Transverse colon (tissue), 3 donors: Measurements from ENCODE around the gene SVIL.
A peak's percentile ranks its signal among the peaks of the same experiment; 100 is the strongest.

Source experiments
- CTCF ChIP-seq, 5 experiments: fragments of 200-600 bp in 3 of 5; fragments of 450-650 bp in 2 of 5; sonication (generic) in 3 of 5; IDR thresholded peaks; 1 replicate in 2 of 5; 2 replicates in 3 of 5; pipeline ENCODE4 v1.5.1; 2016 to 2017; ENCODE audit warnings: antibody characterized with exemption in 5 of 5, inconsistent platforms in 3 of 5, mild to moderate bottlenecking in 2 of 5, moderate library complexity in 1 of 5
- EP300 ChIP-seq: sonication (generic); formaldehyde crosslinking; IDR thresholded peaks from one replicate; pipeline ENCODE4 v1.6.1; 2017; ENCODE audit warnings: antibody characterized with exemption, low read depth
- POLR2A ChIP-seq: fragments of 450-650 bp; IDR thresholded peaks from one replicate; pipeline ENCODE4 v1.6.1; 2016; ENCODE audit warnings: antibody characterized with exemption, mild to moderate bottlenecking, moderate library complexity

- TF ChIP-seq EP300 (no peak), CTCF (IDR thresholded peaks at IDR 0.05) (peak in 3 of 5 experiments; percentile 16 to 59 (median 25)), POLR2A (peak; percentile 56)
Measured at GRCh38 chr10:29634764-29635625, at the start of gene SVIL.
